ENCODE results near the gene NXF1. TPM values are rescaled to one million over a fixed set of nuclear protein-coding genes. Genes with fewer than 3 reads are reported as not detected.
"Not testable (repeated sequence)": the region's sequence is repeated elsewhere in the genome, so short reads cannot be mapped to it uniquely, and the experiment has no call there.

Gene NXF1
- total and polyA plus RNA-seq, 4 donors = 17.3 to 38.3 (median 32.7) TPM

DNA sequence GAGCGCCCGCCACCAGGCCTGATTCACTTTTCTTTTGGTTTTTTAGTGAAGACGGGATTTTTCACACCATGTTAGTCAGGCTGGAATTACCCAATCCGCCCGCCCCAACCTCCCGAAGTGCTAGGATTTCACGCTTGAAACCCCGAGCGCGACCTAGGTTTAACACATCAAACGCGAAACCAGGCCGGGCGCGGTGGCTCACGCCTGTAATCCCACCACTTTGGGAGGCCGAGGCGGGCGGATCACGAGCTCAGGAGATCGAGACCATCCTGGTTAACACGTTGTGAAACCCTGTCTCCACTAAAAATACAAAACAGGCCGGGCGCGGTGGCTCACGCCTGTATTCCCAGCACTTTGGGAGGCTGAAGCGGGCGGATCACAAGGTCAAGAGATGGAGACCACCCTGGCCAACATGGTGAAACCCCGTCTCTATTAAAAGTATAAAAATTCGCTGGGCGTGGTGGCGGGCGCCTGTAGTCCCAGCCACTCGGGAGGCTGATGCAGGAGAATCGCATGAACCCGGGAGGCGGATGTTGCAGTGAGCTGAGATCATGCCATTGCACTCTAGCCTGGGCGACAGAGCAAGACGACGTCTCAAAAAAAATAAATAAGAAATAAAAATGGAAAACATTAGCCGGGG, 35.6 kb upstream of the NXF1 start:
- under 1% methylated on average over 41 of the region's 41 CpGs for WGBS
- H3K9ac ChIP-seq (ENCODE audit: low read depth in 1 of 2, low read length in 2 of 2) = peak overlapping the region; percentile 67 to 97

DNA sequence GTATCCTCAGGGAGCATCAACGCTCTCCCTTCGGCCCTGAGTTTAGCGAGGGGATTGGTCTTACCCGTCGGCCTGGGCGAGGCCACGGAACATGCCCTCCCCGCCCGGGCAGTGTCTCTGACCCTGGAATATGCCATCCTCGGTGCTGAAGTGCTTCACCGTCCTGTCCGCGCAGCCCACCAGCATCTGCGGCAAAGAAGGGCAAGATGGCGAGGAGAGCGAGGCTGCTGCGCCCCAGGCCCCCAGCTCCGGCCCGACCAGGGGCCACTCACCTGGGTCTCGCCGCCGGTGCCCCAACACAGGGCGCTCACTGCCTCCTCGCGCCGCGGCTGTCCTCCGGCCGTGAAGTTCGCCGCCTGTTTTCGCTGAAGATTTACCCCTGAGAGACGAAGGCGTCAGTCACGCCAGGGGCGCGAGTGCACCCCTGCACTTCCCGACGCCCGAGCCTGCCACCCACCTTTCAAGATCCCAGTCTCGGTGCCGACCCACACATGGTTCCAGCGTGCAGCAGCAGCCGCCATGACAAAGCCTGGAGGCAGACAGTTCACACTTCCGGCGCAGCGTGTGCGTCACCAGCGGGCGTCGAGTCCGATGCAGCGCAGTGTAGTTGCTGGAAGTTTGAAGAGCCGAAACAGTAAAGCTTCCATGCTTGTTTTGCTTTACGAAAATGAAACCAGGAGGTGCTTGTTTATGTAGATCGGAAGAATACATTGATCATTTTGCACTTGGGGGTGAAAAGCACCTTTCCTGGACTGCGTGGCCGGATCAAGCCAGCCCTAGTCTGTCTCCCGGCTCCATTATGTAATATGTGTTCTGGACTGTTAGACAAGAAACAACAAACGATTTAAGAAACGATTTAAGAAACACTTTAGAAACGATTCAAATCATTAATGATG, 34.1 kb upstream of the NXF1 start, which contains the start of gene WDR74:
Gene WDR74 (minus strand): TSS at position 541 of the 896 bp plus-strand sequence. CDS start 20 bp downstream, at position 521.
- Histone ChIP-seq H3K9ac (ENCODE audit: low read depth in 1 of 2, low read length in 2 of 2) (peak within 1 kb of the TSS; percentile 95 to 100), H3K4me3 (ENCODE audit: low read depth in 1 of 3, low read length in 3 of 3) (peak within 1 kb of the TSS; percentile 81 to 94 (median 91)), H3K4me1 (ENCODE audit: control insufficient read depth in 4 of 4, insufficient read depth in 4 of 4, low read length in 3 of 4) (peaks cover 0 to 30% (median 23%) of the 10 kb centered on the region in 4 donors), H3K27ac (ENCODE audit: low read depth in 1 of 2, low read length in 2 of 2) (peak within 1 kb of the TSS; percentile 99), H3K9me3 (ENCODE audit: control insufficient read depth in 4 of 4, low read length in 3 of 4) (no peaks in the 10 kb centered on the region), H3K36me3 (ENCODE audit: control insufficient read depth in 4 of 4, insufficient read depth in 3 of 4, low read depth in 1 of 4, low read length in 3 of 4) (peaks cover 4 to 20% (median 6%) of the 10 kb centered on the region in 4 donors), H3K27me3 (ENCODE audit: control insufficient read depth in 4 of 4, insufficient read depth in 4 of 4, low read length in 3 of 4) (no peaks in the 10 kb centered on the region)
- TF ChIP-seq HNF4A (conservative IDR thresholded peaks at IDR 0.05) (peak; percentile 18 to 28), RXRA (IDR thresholded peaks at IDR 0.05) (peak; percentile 21 to 50), FOXA1 (IDR thresholded peaks at IDR 0.05) (peak; percentile 25), NR2F2 (IDR thresholded peaks at IDR 0.05) (peak; percentile 49), HNF4G (IDR thresholded peaks at IDR 0.05) (no peak), TAF1 (conservative IDR thresholded peaks at IDR 0.05) (peak; percentile 41), SP1 (IDR thresholded peaks at IDR 0.05) (peak; percentile 68), YY1 (IDR thresholded peaks at IDR 0.05) (peak; percentile 99), FOXA2 (IDR thresholded peaks at IDR 0.05) (no peak), JUND (IDR thresholded peaks at IDR 0.05) (no peak), EGR1 (IDR thresholded peaks at IDR 0.05; ENCODE audit: low read depth in 2 of 2) (peak; percentile 21 to 22), GABPA (IDR thresholded peaks at IDR 0.05 in 1 of 2, conservative IDR thresholded peaks at IDR 0.05 in 1 of 2) (peak; percentile 71 to 94), RAD21 (IDR thresholded peaks at IDR 0.05) (no peak)
- TF ChIP-seq, protein P1, sequence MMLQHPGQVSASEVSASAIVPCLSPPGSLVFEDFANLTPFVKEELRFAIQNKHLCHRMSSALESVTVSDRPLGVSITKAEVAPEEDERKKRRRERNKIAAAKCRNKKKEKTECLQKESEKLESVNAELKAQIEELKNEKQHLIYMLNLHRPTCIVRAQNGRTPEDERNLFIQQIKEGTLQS (IDR thresholded peaks at IDR 0.05) = no peak
- TF ChIP-seq, protein P2, sequence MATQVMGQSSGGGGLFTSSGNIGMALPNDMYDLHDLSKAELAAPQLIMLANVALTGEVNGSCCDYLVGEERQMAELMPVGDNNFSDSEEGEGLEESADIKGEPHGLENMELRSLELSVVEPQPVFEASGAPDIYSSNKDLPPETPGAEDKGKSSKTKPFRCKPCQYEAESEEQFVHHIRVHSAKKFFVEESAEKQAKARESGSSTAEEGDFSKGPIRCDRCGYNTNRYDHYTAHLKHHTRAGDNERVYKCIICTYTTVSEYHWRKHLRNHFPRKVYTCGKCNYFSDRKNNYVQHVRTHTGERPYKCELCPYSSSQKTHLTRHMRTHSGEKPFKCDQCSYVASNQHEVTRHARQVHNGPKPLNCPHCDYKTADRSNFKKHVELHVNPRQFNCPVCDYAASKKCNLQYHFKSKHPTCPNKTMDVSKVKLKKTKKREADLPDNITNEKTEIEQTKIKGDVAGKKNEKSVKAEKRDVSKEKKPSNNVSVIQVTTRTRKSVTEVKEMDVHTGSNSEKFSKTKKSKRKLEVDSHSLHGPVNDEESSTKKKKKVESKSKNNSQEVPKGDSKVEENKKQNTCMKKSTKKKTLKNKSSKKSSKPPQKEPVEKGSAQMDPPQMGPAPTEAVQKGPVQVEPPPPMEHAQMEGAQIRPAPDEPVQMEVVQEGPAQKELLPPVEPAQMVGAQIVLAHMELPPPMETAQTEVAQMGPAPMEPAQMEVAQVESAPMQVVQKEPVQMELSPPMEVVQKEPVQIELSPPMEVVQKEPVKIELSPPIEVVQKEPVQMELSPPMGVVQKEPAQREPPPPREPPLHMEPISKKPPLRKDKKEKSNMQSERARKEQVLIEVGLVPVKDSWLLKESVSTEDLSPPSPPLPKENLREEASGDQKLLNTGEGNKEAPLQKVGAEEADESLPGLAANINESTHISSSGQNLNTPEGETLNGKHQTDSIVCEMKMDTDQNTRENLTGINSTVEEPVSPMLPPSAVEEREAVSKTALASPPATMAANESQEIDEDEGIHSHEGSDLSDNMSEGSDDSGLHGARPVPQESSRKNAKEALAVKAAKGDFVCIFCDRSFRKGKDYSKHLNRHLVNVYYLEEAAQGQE (IDR thresholded peaks at IDR 0.05) = peak; percentile 44
- TF ChIP-seq, protein P3, sequence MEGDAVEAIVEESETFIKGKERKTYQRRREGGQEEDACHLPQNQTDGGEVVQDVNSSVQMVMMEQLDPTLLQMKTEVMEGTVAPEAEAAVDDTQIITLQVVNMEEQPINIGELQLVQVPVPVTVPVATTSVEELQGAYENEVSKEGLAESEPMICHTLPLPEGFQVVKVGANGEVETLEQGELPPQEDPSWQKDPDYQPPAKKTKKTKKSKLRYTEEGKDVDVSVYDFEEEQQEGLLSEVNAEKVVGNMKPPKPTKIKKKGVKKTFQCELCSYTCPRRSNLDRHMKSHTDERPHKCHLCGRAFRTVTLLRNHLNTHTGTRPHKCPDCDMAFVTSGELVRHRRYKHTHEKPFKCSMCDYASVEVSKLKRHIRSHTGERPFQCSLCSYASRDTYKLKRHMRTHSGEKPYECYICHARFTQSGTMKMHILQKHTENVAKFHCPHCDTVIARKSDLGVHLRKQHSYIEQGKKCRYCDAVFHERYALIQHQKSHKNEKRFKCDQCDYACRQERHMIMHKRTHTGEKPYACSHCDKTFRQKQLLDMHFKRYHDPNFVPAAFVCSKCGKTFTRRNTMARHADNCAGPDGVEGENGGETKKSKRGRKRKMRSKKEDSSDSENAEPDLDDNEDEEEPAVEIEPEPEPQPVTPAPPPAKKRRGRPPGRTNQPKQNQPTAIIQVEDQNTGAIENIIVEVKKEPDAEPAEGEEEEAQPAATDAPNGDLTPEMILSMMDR (IDR thresholded peaks at IDR 0.05; ENCODE audit: low read depth, low read length, missing input control) = no peak
- TF ChIP-seq, protein P4, sequence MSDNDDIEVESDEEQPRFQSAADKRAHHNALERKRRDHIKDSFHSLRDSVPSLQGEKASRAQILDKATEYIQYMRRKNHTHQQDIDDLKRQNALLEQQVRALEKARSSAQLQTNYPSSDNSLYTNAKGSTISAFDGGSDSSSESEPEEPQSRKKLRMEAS (IDR thresholded peaks at IDR 0.05) = peak; percentile 99
- TF ChIP-seq, protein P5, sequence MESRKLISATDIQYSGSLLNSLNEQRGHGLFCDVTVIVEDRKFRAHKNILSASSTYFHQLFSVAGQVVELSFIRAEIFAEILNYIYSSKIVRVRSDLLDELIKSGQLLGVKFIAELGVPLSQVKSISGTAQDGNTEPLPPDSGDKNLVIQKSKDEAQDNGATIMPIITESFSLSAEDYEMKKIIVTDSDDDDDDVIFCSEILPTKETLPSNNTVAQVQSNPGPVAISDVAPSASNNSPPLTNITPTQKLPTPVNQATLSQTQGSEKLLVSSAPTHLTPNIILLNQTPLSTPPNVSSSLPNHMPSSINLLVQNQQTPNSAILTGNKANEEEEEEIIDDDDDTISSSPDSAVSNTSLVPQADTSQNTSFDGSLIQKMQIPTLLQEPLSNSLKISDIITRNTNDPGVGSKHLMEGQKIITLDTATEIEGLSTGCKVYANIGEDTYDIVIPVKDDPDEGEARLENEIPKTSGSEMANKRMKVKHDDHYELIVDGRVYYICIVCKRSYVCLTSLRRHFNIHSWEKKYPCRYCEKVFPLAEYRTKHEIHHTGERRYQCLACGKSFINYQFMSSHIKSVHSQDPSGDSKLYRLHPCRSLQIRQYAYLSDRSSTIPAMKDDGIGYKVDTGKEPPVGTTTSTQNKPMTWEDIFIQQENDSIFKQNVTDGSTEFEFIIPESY (IDR thresholded peaks at IDR 0.05) = peak; percentile 53
- peak; percentile 91 for DNase-seq (ENCODE audit: low spot score)
- under 1% methylated on average over 62 of the region's 62 CpGs for WGBS

More for the DNA sequence above, 35.6 kb upstream of the NXF1 start:
- H3K27ac ChIP-seq (ENCODE audit: low read depth in 1 of 2, low read length in 2 of 2) = peak overlapping the region; percentile 99
- not testable (repeated sequence) for H3K27me3 ChIP-seq (ENCODE audit: control insufficient read depth in 4 of 4, insufficient read depth in 4 of 4, low read length in 3 of 4); H3K36me3 ChIP-seq (ENCODE audit: control insufficient read depth in 4 of 4, insufficient read depth in 3 of 4, low read depth in 1 of 4, low read length in 3 of 4); H3K9me3 ChIP-seq (ENCODE audit: control insufficient read depth in 4 of 4, low read length in 3 of 4)
- peak; percentile 65 for DNase-seq (ENCODE audit: low spot score)
- peak overlapping the region; percentile 10 to 49 (median 42) for H3K4me3 ChIP-seq (ENCODE audit: low read depth in 1 of 3, low read length in 3 of 3)
- peaks cover 0 to 27% (median 20%) of the 10 kb centered on the region in 4 donors for H3K4me1 ChIP-seq (ENCODE audit: control insufficient read depth in 4 of 4, insufficient read depth in 4 of 4, low read length in 3 of 4)

All from liver (tissue), 9 donors.